VCaP (cell line): ENCODE data around the gene NRXN3.

Experiments used
- H3K27ac ChIP-seq: fragments of 450-650 bp; 2 replicates; pipeline ENCODE4 v1.5.1; 2017
- TF ChIP-seq, protein P1 (sequence below): fragments of 450-650 bp; conservative IDR thresholded peaks from 2 replicates; pipeline ENCODE4 v1.5.1; 2017; ENCODE audit warnings: mild to moderate bottlenecking, moderate library complexity

NRXN3 gene

DNA sequence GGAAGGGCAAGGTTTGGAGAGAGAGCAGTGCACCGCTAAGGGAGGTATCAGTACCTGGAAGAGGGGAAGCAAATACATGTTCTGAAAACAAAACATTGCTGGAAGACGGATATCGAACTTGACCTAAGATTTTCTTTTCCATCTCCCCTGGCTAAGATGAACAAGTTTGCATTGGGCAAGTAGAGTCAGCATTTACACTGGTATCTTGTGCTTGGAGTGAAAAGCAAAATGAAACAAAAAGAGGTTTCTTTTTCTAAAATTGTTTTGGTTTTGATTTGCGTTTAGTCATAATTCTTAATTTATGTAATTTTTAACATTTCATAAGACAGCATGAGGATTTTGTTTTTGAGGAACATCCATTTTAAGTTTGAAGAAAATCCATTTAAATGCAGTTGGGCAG lies 881.6 kb downstream of the NRXN3 start:
- TF ChIP-seq, protein P1, sequence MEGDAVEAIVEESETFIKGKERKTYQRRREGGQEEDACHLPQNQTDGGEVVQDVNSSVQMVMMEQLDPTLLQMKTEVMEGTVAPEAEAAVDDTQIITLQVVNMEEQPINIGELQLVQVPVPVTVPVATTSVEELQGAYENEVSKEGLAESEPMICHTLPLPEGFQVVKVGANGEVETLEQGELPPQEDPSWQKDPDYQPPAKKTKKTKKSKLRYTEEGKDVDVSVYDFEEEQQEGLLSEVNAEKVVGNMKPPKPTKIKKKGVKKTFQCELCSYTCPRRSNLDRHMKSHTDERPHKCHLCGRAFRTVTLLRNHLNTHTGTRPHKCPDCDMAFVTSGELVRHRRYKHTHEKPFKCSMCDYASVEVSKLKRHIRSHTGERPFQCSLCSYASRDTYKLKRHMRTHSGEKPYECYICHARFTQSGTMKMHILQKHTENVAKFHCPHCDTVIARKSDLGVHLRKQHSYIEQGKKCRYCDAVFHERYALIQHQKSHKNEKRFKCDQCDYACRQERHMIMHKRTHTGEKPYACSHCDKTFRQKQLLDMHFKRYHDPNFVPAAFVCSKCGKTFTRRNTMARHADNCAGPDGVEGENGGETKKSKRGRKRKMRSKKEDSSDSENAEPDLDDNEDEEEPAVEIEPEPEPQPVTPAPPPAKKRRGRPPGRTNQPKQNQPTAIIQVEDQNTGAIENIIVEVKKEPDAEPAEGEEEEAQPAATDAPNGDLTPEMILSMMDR: no peak
- H3K27ac ChIP-seq: peak overlapping the region; percentile 45

DNA sequence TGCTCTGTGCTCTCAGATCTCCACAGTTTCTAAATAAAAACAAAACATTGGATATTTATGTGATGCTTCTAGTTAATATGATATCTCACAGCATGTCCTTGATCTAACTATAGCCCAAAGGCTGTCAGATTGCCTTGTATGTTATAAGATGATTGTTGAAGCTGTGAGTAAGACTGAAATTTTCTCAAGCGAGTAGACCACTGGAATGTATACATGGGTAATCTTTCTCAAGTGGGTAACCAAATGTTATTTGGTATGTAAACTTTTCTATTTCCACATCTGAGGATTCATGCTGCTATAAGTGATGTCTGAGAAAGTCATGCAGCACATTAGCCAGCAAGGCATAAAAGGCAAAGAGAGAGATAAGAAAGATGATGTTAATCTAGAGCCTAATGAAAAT lies 886.7 kb downstream of the NRXN3 start:
- no peak overlapping the region for H3K27ac ChIP-seq
- TF ChIP-seq, protein P1: no peak

DNA sequence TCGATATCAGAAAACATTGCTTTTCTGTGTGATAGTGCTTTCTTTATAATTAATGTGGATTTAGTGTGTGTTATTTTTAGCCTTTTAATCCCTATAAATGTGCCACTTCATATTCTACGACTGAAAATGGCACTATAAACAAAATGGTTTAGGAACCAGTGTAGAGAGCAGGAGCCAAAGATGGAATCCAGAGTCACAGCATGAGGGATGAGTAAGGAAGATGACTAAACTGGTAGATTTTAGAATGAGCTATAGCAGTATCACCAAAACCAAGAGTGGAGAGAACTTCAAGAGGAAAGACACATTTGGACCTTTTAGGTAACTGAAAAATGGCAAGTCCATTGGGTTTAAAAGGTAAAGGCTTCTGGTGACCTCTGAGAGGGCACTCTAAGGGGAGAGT lies 887.2 kb downstream of the NRXN3 start:
- TF ChIP-seq, protein P1: no peak
- no peak overlapping the region for H3K27ac ChIP-seq

DNA sequence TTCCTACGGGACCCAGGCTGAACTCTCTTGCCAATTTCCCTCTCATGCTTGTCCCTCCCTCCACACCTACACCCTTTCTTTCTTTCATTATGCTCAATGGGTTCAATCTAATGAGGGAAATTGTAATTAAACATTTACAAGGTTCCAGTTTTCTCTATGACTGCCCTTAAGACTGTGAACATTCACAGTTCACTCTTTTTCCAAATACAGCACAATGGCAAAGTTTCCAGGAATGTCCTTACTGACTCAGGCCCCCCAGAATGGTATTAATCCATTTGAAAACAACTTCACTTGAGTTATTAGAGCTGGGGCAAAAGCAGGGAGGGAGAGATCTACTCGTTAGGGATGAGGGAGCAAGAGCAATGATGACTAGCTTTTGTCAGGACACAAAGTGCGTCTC lies 892.1 kb downstream of the NRXN3 start:
- H3K27ac ChIP-seq: no peak overlapping the region
- TF ChIP-seq, protein P1: no peak

DNA sequence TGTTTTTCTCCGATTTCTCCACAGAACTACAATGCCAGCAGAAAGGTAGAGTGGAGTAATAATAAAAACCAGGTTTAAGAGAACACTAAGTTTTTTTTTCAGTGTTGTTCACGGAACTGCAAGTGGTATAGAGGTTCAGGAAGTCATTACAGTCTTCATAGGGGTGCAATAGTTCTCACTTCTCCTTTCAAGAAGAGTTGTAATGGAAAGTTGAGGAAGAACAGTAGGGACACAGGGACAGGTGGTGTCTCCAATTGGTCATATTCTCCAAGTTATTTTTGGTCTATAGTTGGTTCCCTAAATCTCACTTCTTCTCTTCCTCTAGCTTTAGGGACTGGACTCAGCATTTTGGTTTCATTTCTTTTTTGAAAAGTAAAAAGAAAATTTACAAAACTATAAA lies 894.0 kb downstream of the NRXN3 start:
- no peak overlapping the region for H3K27ac ChIP-seq
- TF ChIP-seq, protein P1: no peak

DNA sequence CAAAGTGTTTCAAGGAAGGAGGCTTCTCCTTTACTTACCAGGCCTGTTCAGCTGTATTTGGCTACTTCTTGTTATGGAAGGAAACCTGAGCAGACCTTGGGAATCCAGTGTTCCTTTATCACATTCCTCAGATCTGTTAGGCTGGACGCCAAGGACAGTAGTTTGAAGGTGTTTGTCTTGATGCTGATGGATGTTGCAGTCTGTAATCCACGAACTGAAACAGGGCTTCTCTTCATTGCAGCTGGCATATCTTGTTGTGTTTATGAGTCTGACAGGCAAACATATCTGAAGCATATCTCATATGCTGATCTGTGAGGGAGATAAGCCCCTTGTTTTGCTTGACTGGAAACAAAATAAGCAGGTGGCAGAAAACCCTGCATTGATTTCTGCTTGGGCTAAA lies 904.3 kb downstream of the NRXN3 start:
- peak overlapping the region; percentile 90 for H3K27ac ChIP-seq
- TF ChIP-seq, protein P1: no peak

DNA sequence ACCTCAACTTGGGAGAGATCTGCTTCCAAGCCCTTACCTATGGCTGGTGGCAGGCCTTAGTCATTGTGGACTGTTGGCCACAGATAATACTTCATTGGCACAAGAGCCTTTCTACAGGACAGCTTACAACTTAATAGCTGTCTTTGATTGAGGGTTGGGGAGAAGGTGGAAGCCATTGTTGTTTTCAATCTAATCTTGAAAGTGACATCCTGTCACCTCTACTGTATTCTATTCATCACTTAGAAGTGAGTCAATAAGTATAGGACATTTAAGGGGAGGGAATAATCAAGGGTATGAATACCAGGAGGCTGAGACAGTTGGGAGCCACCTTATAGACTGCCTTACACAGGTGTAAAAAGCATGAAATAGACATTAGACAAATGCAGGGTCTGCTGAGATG lies 906.3 kb downstream of the NRXN3 start:
- TF ChIP-seq, protein P1: no peak
- peak overlapping the region; percentile 90 for H3K27ac ChIP-seq

DNA sequence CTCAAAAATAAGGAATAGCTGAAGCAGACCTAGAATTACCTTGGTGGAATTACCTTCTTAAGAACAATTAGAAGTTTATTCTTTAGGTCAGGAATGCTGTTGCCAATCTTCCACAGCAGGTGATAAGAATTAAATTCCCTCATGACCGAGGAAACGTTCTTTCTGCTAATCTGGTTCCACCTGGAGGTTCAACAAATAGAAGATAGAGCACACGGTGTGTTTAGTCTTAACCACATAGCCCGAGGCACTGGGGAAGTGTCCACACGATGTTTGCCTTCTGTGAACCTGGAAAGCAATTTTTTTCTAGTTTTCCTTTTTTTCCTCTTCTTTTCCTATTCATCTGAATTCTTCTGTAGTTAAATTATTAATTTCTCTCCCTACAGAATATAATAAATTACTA lies 906.9 kb downstream of the NRXN3 start:
- H3K27ac ChIP-seq: peak overlapping the region; percentile 90
- TF ChIP-seq, protein P1: no peak
